ENCODE measurements around the gene LRBA. TPM values are rescaled to one million over a fixed set of nuclear protein-coding genes. Genes with fewer than 3 reads are reported as not detected.

LRBA gene
- total and polyA plus RNA-seq, 2 of the 4 experiments (the other 2 are of a cell fraction), result 10.2 to 51.6 TPM

DNA sequence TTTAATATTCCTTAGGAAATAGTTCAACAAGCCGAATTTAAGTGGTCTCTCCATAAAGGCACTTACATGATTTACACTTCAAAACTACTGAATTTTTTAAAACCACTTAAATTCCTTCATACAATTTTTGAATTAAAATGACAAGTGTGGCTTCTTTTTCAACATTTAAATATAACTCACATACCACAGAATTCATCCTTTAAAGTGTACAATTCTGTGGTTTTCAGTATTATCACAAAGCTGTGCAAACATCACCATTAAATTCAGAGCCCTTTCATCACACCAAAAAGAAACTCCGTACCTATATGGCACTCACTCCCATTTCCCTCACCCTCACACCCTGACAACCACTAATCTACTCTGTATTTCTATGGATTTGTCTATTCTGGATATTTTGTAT is 634.0 kb downstream of the LRBA start:
- Histone ChIP-seq H2BK20ac (ENCODE audit: low read depth, low read length) (no peak overlapping the region), H4K5ac (ENCODE audit: low read depth, low read length) (no peak overlapping the region), H3K9me3 (ENCODE audit: control insufficient read depth, insufficient read depth, low read length) (no peaks in the 10 kb centered on the region), H4K8ac (ENCODE audit: low read depth in 2 of 2, low read length in 2 of 2) (no peak overlapping the region), H3K14ac (replicated peaks; ENCODE audit: low read depth, low read length) (no peak overlapping the region), H3K27me3 (ENCODE audit: control insufficient read depth, insufficient read depth, low read length) (no peaks in the 10 kb centered on the region), H3K4me1 (ENCODE audit: control insufficient read depth, insufficient read depth, low read length) (peaks cover 4% of the 10 kb centered on the region; the same call in 1 of the 2 replicates), H2BK120ac (ENCODE audit: low read depth, low read length) (no peak overlapping the region), H4K20me1 (ENCODE audit: insufficient read depth, low read length) (no peaks in the 10 kb centered on the region), H3K56ac (ENCODE audit: extremely low read depth, insufficient read depth, low read length) (no peak overlapping the region), H3K4me2 (ENCODE audit: low read depth, low read length) (no peak overlapping the region), H3K9ac (ENCODE audit: low read depth, low read length) (no peak overlapping the region), H2AFZ (replicated peaks; ENCODE audit: low read length, poor library complexity) (no peak overlapping the region), H3K27ac (ENCODE audit: insufficient read depth, low read length) (no peak overlapping the region), H2AK9ac (replicated peaks; ENCODE audit: low read depth, low read length, poor library complexity) (no peak overlapping the region), H2BK15ac (ENCODE audit: low read depth, low read length) (no peak overlapping the region), H3K4ac (ENCODE audit: low read depth, low read length) (no peak overlapping the region), H3K9me1 (ENCODE audit: insufficient read depth, low read length) (peaks cover 2% of the 10 kb centered on the region; the same call in 1 of the 2 replicates), H3K18ac (ENCODE audit: low read depth, low read length) (no peak overlapping the region; the same call in 1 of the 2 replicates), H3K4me3 (ENCODE audit: insufficient read depth, low read depth, low read length) (no peak overlapping the region), H3K23ac (ENCODE audit: low read depth, low read length) (no peak overlapping the region), H3K36me3 (ENCODE audit: control insufficient read depth, insufficient read depth, low read length) (no peaks in the 10 kb centered on the region), H2AK5ac (ENCODE audit: low read depth, low read length) (no peak overlapping the region), H3K79me1 (ENCODE audit: low read depth in 1 of 2, low read length in 2 of 2) (no peaks in the 10 kb centered on the region), H2BK5ac (ENCODE audit: low read depth, low read length, poor library complexity, severe bottlenecking) (no peak overlapping the region), H4K91ac (ENCODE audit: insufficient read depth, low read depth, low read length) (no peak overlapping the region)
- intact Hi-C loops (cut with micrococcal nuclease) (no loop called here), dilution Hi-C loops (cut with HindIII; ENCODE audit: low sequenced_read_pairs, unreplicated experiment) (no loop called here), in situ Hi-C loops (cut with MboI; ENCODE audit: low sequenced_read_pairs) (no loop called here)
- BruUV-seq (replicated peaks), result no TSS peak
- ChIA-PET CTCF (no interaction called here), POLR2A (ENCODE audit: unreplicated experiment) (no interaction called here)
- DNase-seq (no peak), ATAC-seq (ENCODE audit: low read depth) (no peak)
- no peak for TF ChIP-seq BHLHE40 (IDR thresholded peaks at IDR 0.05; ENCODE audit: low read depth, low read length)
- TF ChIP-seq FOS (IDR thresholded peaks at IDR 0.05; ENCODE audit: low read depth, low read length), result no peak
- TF ChIP-seq MAFK (IDR thresholded peaks at IDR 0.05; ENCODE audit: low read depth, low read length), result no peak
- TF ChIP-seq, protein P1, sequence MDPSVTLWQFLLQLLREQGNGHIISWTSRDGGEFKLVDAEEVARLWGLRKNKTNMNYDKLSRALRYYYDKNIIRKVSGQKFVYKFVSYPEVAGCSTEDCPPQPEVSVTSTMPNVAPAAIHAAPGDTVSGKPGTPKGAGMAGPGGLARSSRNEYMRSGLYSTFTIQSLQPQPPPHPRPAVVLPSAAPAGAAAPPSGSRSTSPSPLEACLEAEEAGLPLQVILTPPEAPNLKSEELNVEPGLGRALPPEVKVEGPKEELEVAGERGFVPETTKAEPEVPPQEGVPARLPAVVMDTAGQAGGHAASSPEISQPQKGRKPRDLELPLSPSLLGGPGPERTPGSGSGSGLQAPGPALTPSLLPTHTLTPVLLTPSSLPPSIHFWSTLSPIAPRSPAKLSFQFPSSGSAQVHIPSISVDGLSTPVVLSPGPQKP (IDR thresholded peaks at IDR 0.05; ENCODE audit: borderline replicate concordance, low read depth, low read length), result no peak
- TF ChIP-seq MXI1 (IDR thresholded peaks at IDR 0.05; ENCODE audit: borderline replicate concordance, low read depth, low read length), result no peak
- WGBS, 2 experiments (ENCODE audit: extremely low coverage in 2 of 2, insufficient read length in 1 of 2), result no CpG with 5 or more reads among the region's 2 CpGs
